ENCODE results near the gene BHLHA15.

BHLHA15 gene

DNA sequence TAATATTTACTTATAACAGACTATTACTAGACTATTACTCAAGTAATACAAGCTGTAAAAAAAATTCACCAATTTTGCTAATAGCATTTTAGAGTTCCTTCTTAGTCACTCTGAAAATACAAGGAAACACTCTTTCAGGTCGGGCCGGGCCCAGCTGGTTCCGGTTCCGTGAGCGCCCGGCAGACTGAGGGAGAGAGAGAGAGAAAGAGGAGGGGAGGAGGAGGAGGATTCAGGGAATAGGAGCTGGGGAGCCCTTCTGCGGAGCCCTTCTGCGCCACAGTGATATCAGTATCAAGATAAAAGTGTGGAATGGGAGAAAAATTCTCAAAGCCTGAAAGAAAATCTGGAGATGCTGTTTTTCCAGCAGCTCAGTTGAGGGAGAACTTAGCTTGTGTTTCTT is 30.5 kb upstream of the BHLHA15 start:
- DNase-seq (ENCODE audit: low read depth in 1 of 2, low spot score in 1 of 2) = no peak
- no peak overlapping the region for H3K27ac ChIP-seq (replicated peaks)
- H3K4me3 ChIP-seq (replicated peaks; ENCODE audit: insufficient read depth, low read length) = no peak overlapping the region
- TF ChIP-seq SPI1 (IDR thresholded peaks at IDR 0.05; ENCODE audit: borderline replicate concordance, low read depth) = no peak
- TF ChIP-seq, protein P1, sequence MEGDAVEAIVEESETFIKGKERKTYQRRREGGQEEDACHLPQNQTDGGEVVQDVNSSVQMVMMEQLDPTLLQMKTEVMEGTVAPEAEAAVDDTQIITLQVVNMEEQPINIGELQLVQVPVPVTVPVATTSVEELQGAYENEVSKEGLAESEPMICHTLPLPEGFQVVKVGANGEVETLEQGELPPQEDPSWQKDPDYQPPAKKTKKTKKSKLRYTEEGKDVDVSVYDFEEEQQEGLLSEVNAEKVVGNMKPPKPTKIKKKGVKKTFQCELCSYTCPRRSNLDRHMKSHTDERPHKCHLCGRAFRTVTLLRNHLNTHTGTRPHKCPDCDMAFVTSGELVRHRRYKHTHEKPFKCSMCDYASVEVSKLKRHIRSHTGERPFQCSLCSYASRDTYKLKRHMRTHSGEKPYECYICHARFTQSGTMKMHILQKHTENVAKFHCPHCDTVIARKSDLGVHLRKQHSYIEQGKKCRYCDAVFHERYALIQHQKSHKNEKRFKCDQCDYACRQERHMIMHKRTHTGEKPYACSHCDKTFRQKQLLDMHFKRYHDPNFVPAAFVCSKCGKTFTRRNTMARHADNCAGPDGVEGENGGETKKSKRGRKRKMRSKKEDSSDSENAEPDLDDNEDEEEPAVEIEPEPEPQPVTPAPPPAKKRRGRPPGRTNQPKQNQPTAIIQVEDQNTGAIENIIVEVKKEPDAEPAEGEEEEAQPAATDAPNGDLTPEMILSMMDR (IDR thresholded peaks at IDR 0.05; ENCODE audit: insufficient read depth, low read length) = no peak
- TF ChIP-seq, protein P2, sequence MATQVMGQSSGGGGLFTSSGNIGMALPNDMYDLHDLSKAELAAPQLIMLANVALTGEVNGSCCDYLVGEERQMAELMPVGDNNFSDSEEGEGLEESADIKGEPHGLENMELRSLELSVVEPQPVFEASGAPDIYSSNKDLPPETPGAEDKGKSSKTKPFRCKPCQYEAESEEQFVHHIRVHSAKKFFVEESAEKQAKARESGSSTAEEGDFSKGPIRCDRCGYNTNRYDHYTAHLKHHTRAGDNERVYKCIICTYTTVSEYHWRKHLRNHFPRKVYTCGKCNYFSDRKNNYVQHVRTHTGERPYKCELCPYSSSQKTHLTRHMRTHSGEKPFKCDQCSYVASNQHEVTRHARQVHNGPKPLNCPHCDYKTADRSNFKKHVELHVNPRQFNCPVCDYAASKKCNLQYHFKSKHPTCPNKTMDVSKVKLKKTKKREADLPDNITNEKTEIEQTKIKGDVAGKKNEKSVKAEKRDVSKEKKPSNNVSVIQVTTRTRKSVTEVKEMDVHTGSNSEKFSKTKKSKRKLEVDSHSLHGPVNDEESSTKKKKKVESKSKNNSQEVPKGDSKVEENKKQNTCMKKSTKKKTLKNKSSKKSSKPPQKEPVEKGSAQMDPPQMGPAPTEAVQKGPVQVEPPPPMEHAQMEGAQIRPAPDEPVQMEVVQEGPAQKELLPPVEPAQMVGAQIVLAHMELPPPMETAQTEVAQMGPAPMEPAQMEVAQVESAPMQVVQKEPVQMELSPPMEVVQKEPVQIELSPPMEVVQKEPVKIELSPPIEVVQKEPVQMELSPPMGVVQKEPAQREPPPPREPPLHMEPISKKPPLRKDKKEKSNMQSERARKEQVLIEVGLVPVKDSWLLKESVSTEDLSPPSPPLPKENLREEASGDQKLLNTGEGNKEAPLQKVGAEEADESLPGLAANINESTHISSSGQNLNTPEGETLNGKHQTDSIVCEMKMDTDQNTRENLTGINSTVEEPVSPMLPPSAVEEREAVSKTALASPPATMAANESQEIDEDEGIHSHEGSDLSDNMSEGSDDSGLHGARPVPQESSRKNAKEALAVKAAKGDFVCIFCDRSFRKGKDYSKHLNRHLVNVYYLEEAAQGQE (IDR thresholded peaks at IDR 0.05; ENCODE audit: insufficient replicate concordance, low read depth) = no peak
- TF ChIP-seq POLR2AphosphoS5 (IDR thresholded peaks at IDR 0.05; ENCODE audit: low read depth) = no peak
- no peak for TF ChIP-seq GABPA (IDR thresholded peaks at IDR 0.05; ENCODE audit: low read depth)
- H3K27me3 ChIP-seq (ENCODE audit: insufficient read depth, poor library complexity, severe bottlenecking) = no peaks in the 10 kb centered on the region

DNA sequence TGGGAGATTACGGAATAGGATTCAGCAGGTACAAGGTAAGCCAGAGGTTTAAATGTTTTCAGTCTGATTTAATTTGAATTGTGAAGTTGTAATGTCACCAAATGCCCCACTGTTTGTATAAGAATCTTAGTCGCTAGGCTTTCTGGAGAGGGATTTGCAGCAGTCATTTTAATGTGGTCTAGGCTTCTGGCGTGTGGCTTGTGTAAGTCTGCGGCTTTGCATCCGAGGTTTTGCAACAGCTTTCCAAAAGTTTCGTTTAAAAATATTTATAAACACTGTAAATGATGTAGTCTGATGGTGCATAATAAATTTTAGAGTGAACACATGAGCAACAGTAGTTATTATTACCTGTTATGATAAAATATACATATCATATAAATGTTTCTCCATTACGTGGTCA is 26.1 kb upstream of the BHLHA15 start:
- TF ChIP-seq, protein P1 (IDR thresholded peaks at IDR 0.05; ENCODE audit: insufficient read depth, low read length) = no peak
- TF ChIP-seq, protein P2 (IDR thresholded peaks at IDR 0.05; ENCODE audit: insufficient replicate concordance, low read depth) = peak; percentile 8
- TF ChIP-seq POLR2AphosphoS5 (IDR thresholded peaks at IDR 0.05; ENCODE audit: low read depth) (peak; percentile 47; the same call in 1 of the 2 replicates), GABPA (IDR thresholded peaks at IDR 0.05; ENCODE audit: low read depth) (no peak), SPI1 (IDR thresholded peaks at IDR 0.05; ENCODE audit: borderline replicate concordance, low read depth) (no peak)

DNA sequence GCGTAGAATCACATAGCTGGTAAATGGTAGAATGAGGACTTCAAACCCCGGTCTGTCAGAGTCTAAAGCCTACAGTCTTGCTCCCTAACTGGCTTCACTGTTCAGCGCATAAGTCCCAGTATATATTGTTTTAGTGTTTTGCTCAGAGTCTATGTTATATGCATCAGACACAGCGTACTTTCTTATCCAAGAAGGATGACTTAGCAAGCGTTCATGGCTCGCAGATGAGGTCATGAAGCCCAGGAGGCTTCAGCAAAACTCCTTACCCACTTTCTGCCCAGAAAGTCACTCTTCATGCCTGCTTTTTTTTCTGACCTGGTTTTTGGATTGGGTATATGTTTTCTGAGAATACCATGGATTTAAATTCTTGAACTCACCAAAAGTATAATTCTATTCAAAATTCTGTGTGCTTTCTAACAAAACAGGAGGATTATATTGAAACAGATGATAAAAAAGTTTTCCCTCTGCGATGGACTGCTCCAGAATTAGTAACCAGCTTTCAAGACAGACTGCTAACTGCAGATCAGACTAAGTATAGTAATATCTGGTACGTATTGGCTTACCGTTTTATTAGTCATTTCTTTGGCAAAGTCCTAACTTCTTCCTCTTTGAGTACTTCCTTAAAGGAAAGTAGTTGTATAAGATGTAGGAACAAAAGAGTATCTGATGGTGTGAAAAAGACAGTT is 24.6 kb upstream of the BHLHA15 start:
- Histone ChIP-seq H3K4me3 (replicated peaks; ENCODE audit: insufficient read depth, low read length) (no peak overlapping the region), H3K27ac (replicated peaks) (peak overlapping the region; percentile 29; the same call in 1 of the 2 replicates), H3K27me3 (ENCODE audit: insufficient read depth, poor library complexity, severe bottlenecking) (no peaks in the 10 kb centered on the region)
- DNase-seq (ENCODE audit: low read depth in 1 of 2, low spot score in 1 of 2) = peak in 1 of 2 experiments; percentile 46
- no peak for TF ChIP-seq POLR2AphosphoS5 (IDR thresholded peaks at IDR 0.05; ENCODE audit: low read depth)
- TF ChIP-seq, protein P2 (IDR thresholded peaks at IDR 0.05; ENCODE audit: insufficient replicate concordance, low read depth) = no peak

More for the DNA sequence above, 26.1 kb upstream of the BHLHA15 start:
- no peaks in the 10 kb centered on the region for H3K27me3 ChIP-seq (ENCODE audit: insufficient read depth, poor library complexity, severe bottlenecking)
- peak; percentile 46 to 76 for DNase-seq (ENCODE audit: low read depth in 1 of 2, low spot score in 1 of 2)
- no peak overlapping the region for H3K4me3 ChIP-seq (replicated peaks; ENCODE audit: insufficient read depth, low read length)
- peak overlapping the region; percentile 40 for H3K27ac ChIP-seq (replicated peaks)

All from HL-60 (cell line).